T-helper 1 cell treated with Interleukin-12 subunit alpha and Interleukin-12 subunit beta and Interleukin-4 antibody, amounts not matched to agents 30 ng/mL and 1 ng/mL, for 36 hours (primary cell): Measurements from ENCODE around the gene EIF4EBP2. TPM values are rescaled to one million over a fixed set of nuclear protein-coding genes. Genes with fewer than 3 reads are reported as not detected.

Experiments
- intact Hi-C: fragments of 100-400 bp; cut with micrococcal nuclease; formaldehyde crosslinking; loops from one replicate; pipeline ENCODE4 v1.15.1; 2024
- total RNA-seq: library from RNA; stranded (reverse); gene quantifications from 2 replicates; pipeline ENCODE4 v1.2.3, GENCODE V29; 2022

Gene EIF4EBP2, protein sequence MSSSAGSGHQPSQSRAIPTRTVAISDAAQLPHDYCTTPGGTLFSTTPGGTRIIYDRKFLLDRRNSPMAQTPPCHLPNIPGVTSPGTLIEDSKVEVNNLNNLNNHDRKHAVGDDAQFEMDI
- total RNA-seq = 48.4 and 50.2 TPM in 2 replicates

DNA sequence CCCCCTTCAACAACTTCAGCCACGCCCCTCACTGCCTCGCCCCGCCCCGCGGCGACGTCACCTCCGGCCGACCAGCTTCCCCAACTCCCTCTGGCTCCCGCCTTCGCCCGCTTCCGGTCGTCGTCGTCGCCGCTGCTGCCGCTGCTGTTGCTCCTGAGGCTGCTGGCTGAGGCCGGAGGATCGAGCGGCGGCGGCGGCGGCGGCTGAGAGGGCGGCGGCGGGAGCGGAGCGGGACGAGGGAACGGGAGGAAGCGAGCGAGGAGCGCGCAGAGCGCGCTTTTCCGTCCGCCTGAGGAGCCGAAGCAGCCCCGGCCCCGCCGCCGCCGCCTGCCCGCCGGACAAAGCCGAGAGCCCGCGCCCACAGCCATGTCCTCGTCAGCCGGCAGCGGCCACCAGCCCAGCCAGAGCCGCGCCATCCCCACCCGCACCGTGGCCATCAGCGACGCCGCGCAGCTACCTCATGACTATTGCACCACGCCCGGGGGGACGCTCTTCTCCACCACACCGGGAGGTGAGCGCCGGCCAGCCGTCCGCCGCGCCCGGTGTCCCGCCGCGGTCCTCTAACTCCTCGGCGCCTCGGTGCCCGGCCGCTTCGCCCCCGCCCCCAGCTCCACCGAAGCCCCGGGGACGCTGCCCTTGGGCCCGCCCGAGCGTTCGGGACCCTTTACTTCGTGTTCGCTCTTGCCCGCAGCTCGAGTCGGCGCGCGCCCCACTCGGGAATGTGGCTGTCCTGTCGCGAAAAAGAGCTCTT is at the start of gene EIF4EBP2:
EIF4EBP2 (plus strand) TSS at position 110 of the 751 bp plus-strand sequence; CDS start at position 367, 257 bp downstream.
- intact Hi-C loops = loop anchor here (1.0 to 5.0 kb wide), 8 partner anchors 22 to 1503 kb away; partner anchors contain the start of genes DDX50, LRRC20, PCBD1 and TYSND1

DNA sequence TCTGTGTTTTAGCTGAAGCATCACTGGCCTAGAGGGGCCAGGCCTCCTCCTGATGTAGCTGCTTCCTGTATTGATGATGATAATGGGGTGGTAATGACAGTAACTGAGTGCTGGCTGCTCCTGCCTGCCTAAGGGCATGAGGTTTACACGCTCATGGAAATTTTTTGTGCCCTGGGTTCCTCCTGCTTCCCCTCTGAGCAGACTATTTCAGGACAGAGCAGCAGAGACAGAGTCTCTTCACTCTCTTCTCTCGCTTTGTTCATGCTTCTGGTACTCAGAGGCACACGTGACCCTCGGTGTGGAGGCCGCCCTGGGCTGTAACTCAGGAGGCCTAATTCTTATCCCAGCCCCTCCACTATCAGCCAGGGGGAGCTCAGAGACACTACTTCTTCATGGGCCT is 49.4 kb upstream of the EIF4EBP2 start:
- intact Hi-C loops = loop anchor here (2.0 kb wide), 1 partner anchor 82 kb away; no protein-coding TSS in a partner anchor

DNA sequence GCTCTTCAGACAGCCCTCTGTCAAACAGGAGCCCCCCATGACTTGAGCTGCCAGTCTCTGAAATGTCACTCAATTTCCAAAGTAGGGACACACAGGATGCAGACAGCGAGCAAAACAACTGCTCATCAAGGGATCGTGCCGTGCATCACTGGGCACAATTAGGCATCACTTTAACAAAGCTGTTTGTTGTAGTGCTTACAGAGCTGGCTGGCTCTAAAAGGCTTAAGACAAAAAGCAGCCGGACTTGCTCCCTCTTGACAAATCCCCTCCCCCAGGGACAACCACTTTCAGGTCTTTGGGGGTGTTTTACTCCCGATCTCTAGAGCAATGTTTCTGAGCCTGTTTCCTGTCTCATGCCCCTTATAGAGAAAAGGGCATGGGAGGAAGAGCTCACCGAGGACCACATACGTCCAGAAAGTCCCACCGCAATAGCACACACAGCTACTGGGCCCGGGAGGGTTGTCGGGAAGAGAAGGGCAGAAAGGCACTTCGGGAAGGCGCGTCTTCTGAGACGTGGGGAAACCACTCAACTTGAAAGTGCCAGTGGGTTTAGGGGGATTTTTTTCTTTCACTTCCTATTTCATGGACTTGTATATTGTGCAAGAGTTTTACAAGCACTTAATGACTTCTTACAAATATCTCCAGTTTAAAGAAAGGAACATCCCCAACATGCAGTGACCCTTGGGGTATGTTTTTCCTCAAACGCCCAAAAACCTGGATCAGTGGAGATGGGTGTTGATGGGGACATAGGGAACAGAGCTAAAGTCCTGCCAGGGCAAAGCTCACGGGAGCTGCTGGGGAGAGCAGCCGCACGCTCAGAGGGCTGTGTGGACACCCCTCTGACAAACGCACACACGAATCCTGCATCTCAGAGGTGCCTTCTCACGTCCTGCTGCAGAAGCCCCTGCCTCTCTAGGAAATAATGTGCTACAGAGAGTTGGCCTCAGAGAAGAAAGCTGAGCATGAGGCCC is 48.6 kb upstream of the EIF4EBP2 start:
- intact Hi-C loops = loop anchor here (1.0 to 2.0 kb wide), 2 partner anchors 83 to 122 kb away; partner anchors contain the start of gene PPA1

DNA sequence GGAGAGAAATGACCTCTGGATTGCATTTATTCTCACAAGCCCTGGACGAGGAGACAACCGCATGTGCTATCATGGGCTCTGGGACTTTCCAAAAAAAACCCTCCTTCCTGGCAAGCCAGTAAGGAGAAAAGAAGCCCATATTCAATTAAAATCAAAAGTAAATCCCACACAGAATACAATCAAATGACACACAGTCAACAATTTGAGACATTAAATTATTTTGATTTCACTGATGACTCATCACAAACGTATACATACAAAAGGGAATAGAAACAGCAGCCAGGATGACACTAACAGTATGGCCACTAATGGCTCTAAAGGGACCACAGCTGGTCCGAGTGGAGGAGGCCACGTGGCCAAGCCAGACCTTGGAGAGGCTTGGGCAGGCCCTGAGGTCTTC is 46.4 kb upstream of the EIF4EBP2 start:
- intact Hi-C loops = no loop called here

DNA sequence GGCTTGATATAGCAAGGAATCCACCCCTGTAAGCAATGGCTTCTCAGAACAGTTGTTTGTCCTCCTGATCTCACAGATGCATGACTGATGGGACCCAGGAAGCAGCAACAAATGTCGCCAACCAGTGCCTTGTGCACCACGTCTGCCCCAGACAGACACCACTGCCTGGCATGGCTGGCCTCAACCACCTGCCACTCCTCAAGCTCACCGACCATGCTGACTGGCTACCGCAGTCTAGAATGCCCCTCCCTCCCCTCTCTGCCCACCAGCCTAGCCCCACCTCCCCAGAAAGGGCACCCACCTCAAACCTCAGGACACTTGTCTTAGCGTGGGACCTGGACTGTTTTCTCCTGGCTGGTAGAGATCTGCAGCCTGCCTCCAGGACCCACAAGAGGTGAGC is 45.5 kb upstream of the EIF4EBP2 start:
- intact Hi-C loops = no loop called here

DNA sequence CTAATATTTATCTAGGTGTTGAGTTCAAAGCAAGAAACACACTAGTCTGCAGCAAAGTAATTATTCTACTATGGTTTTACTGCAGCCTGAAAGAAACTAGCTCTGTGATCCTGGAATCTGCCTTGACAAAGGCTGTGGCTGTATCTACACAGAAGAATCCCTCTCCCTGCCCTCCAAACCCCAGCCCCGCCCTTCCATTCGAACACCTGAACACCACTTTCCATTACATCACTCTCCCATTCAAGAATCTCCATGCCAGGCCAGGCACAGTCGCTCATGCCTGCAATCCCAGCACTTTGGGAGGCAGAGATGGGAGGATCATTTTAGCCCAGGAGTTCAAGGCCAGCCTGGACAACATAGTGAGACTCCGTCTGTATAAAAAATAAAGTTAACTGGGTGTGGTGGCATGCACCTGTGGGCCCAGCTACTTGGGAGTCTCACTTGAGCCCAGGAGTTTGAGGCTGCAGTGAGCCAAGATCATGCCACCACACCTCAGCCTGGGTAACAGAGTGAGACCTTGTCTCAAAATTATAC is 44.9 kb upstream of the EIF4EBP2 start:
- intact Hi-C loops = no loop called here

DNA sequence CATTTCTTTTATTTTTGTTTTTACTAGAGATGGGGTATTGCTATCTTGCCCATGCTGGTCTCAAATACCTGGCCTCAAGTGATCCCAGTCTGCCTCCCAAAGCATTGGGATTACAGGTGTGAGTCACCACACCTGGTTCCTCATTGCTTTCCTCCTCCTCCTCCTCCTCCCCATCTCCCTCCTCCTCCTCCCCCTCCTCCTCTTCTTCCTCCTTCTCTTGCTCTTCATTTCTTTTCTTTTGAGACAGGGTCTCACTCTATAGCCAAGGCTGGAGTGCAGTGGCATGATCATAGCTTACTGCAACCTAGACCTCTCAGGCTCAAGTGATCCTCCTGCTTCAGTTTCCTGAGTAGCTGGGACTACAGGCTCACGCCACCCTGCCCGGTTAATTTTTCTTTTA is 43.7 kb upstream of the EIF4EBP2 start:
- intact Hi-C loops = no loop called here

DNA sequence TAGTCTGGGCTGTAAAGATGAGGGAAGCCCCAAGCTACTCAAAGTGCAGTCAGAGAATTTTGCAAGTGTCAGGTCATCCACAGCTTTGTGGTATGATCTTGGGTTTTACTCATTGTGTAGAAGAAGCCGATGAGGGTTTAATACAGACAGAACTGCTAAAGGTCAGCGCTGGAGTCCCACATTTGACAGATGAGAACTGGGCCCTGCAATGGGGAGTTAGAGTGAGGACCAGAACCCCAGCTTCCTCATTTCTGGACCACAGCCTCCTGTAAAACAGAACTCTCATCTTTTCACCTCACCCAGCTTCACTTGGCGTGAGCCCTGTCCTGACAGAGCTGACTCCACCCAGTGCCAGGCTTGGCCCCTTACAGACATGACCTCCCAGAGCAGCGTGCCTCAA is 41.6 kb upstream of the EIF4EBP2 start:
- intact Hi-C loops = no loop called here

DNA sequence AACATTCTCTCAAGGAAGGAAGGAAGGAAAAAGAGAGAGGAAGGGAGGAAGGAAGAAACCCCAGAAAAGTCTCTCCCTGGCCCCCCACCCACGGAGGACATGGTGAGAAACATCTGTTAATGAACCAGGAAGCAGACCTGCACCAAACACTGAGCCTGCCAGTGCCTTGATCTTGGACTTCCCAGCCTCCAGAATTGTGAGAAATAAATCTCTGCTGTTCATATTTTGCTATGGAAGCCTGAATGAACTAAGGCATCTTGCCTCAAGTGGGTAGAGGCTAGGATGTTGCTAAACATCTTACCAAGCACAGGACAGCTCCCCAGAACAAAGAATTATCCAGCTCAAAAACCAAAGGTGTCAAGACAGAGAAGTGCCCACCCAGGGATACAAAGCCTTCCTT is 40.7 kb upstream of the EIF4EBP2 start:
- intact Hi-C loops = no loop called here

DNA sequence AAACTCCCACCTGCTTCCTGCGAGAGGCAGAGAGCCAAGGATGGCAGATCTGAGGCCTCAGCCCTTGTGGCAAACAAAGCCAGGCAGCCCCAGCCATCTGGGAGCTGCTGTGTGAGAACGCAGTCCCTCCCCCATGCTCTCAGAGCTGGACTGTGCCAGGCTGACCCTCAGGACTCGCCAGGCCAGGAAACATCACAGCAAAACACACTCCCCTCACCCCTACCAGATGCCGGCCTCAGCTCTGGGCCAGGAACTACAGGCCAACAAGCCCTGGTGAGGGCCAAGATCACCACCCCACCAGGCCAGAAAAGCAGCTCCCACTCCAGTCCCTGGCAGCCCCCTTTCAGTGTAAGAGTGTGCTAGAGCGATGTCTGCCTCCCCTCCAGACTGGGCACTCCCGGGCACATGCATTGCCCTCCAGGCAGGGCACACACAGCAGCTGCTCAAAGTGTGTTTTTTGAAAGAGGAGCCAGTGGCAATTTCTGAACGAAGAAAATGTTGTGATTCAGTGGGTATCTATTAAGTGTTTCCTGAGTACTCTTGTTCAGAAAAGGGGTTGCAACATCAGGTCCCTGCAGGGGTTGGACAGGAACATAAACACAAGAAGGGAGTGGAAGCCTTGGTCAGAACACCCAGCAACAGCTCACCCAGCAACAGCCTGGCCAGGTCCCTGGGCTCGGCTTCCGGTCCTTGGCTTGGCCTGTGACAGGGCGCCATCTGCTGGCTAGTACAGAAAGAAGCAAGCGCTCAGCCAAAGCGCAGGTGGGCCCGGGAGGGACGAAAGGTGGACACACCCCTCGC is 39.8 kb upstream of the EIF4EBP2 start:
- intact Hi-C loops = loop anchor here (1.0 kb wide), 7 partner anchors 18 to 279 kb away; partner anchors contain the start of genes LRRC20 and TYSND1

DNA sequence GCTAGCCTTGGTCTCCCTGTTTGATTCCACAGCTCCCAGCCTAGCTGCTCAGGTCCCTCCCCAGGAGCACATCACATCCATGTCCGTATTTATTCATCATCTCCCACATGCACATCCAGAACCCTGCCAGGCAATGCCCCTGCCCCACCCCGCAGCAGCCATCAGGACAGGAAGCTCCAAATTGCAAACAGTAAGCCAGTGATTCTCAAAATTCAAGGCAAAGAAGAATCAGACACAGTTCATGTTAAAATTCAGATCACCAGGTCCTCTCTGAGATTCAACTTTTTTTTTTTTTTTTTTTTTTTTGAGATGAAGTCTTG is 39.2 kb upstream of the EIF4EBP2 start:
- intact Hi-C loops = loop anchor here (1.0 kb wide), 7 partner anchors 18 to 279 kb away; partner anchors contain the start of genes LRRC20 and TYSND1

DNA sequence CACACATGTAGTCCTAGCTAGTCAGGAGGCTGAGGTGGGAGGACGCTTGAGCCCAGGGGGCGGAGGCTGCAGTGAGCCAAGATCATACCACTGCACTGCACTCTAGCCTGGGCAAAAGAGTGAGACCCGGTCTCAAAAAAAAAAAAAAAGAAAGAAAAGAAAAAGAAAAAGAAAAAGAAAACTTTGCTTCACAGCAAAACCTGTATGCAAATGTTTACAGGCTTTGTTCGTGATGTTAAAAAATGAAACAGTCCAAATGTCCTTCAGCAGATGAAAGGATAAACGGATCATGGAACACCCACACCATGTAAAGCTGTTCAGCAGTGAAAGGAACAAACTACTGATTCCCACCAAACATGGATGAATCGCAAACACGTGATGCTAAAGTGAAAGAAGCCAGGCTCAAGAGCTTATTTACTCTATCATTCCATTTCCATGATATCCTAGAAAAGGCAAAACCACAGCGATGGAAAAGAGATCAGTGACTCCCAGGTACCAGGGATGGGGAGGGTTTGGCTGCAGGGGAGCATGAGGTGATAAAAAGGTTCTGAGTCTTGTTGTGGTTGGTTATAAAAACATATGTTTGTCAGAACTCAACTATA is 36.6 kb upstream of the EIF4EBP2 start:
- intact Hi-C loops = no loop called here

DNA sequence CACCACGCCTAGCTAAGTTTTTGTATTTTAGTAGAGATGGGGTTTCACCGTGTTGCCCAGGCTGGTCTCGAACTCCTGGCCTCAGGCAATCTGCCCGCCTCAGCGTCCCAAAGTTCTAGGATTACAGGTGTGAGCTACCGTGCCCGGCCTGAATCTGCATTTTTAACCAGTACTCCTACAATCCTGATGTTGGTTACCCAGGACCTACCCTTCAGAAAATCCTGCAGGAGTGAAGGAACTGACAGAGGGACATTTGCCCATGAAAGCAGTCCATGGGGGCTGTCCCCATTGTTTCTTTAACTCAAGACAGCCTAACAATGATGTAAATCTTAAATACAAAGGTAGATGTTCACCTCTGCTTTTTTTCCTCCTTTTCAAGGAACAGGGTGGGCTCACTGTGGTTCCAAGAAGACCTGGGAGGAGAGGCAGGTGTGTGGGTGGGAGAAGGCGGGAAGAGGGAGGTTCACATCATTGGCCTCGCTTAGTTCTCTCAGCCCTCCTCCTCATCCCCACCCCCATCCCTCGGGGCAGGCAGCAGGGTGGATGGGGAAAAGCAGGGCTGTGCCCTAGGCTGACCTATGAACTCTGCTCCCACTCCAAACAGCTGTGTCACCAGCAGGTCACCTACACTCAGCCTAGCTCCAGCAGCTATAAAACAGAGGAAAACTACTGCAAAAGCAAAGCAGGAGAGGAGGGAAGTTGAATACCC is 35.0 kb upstream of the EIF4EBP2 start:
- intact Hi-C loops = no loop called here

DNA sequence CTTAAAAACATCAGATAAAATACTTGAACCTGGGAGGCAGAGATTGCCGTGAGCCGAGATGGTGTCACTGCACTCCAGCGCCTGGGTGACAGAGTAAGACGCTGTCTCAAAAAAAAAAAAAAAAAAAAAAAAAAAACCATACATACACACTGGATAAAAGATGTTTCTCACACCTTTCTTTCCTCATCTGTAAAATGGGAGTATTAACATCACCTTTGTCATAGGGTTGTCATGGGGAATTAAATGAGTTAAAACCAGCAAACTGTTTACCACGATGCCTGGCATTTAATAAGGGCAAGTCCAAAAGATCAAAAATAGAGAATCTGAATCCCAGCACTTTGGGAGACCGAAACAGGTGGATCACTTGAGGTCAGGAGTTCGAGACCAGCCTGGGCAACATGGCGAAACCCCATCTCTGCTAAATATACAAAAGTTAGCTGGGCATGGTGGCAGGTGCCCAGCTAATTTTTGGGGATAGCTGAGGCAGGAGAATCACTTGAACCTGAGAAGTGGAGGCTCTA is 34.4 kb upstream of the EIF4EBP2 start:
- intact Hi-C loops = no loop called here

DNA sequence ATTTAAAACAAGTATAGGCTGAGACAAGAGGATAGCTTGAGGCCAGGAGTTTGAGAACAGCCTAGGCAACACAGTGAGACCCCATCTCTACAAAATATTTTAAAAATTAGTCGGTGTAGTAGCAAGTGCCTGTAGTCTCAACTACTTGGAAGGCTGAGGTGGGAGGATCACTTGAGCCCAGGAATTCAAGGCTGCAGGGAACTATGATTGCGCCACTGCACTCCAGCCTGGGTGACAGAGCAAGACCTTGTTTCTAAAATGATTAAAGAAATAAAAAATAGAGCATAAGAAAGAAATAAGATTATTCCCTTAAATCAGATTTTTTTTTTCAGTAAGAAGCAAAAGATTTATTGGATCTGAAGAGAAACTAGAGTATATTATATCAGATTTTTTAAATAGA is 33.2 kb upstream of the EIF4EBP2 start:
- intact Hi-C loops = no loop called here

DNA sequence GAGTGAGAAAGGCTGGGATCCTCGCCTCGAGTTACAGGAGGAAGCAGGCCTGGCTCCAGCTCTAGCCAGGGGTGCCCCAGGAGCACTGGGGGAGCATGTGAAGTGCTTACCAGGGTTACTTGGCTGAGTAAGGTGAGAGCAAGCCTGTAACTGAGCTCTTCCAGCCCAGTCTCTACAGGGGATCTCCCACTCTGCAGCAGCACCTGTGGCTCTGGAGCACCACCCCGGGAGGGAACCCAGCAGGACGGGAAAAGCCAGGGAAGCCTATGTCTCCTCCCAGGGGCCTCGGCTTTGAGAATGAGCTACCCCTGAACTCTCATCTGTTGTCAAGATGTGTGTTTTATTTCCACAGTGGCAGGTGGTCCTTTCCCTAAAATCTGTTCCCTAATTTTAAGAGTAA is 32.1 kb upstream of the EIF4EBP2 start:
- intact Hi-C loops = no loop called here

DNA sequence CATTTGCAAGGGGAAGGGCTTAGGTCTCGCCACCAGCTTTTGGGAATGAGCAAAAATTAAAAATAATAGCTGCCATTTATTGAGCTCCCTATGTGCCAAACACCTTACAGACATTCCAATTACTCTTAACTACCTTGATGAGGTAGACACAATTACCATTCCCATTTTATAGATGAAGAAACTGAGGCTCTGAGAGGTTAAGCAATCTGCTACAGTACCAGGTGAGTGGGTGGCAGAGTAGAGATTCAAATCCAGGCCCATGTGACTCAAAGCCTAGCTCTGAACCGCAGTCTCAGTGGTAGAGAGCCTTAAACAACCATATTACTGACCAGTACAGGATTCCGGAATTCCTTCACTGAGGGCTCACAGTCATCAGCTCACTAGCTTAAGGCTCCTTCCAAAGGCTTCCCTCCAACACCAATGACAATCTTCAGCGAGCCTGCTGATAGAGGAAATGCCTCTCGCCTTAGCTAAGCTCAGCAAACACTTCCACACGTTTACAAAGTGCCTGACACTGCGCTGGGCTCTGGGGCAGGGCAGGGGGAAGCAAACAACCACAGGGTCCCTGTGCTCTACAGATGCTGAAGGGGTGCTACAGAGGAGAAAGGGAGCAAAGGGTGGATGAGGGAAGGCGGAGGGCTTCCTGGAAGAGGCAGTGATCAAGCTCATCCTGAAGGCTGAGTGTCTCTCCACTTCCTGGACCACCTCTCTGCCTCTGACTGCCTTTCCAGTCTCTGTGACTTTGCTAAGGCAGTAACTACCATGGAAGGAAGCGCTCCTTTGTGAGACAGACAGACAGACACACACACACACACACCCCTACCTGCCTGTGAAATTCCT is 28.9 kb upstream of the EIF4EBP2 start:
- intact Hi-C loops = no loop called here
